Measurements from ENCODE around the gene HSPA12B. TPM values are rescaled to one million over a fixed set of nuclear protein-coding genes. Genes with fewer than 3 reads are reported as not detected.

Gene HSPA12B
- total and polyA plus RNA-seq, 5 experiments from 2014 or later = 0.05 to 0.07 TPM; not detected in 3

- Mint-ChIP-seq H3K9me3 (no peaks in the 10 kb centered on the region), H3K36me3 (no peaks in the 10 kb centered on the region), H3K4me3 (no peak overlapping the region), H3K27ac (no peak overlapping the region), H3K4me1 (peaks cover 0 to 3% (median 2%) of the 10 kb centered on the region in 4 donors), H3K27me3 (peaks cover 7 to 36% (median 21%) of the 10 kb centered on the region in 5 donors)
- no peak for ATAC-seq
- POLR2A ChIA-PET = interaction anchor here (0.7 kb wide), 1 partner anchor 111 kb away, joined by 4 read pairs; no protein-coding TSS in a partner anchor
- DNase-seq = no peak
These were observed 3.3 kb downstream of the HSPA12B start for GRCh38 chr20:3735768-3736167.

GRCh38 chr20:3738111-3739053 is 5.9 kb downstream of the HSPA12B start:
- POLR2A ChIA-PET = interaction anchor here (0.6 kb wide), 1 partner anchor 47 kb away, joined by 5 read pairs; no protein-coding TSS in a partner anchor
- H3K4me1 Mint-ChIP-seq = no peaks in the 10 kb centered on the region
- no peaks in the 10 kb centered on the region for H3K9me3 Mint-ChIP-seq
- peaks cover 3 to 16% (median 7%) of the 10 kb centered on the region in 5 donors for H3K27me3 Mint-ChIP-seq
- H3K36me3 Mint-ChIP-seq = no peaks in the 10 kb centered on the region
- H3K4me3 Mint-ChIP-seq = no peak overlapping the region
- peak overlapping the region in 1 of 10 donors; percentile 15 for H3K27ac Mint-ChIP-seq
- DNase-seq (no peak), ATAC-seq (no peak)

GRCh38 chr20:3739054-3739925 is 6.8 kb downstream of the HSPA12B start:
- H3K36me3 Mint-ChIP-seq = no peaks in the 10 kb centered on the region
- ATAC-seq = no peak
- no peaks in the 10 kb centered on the region for H3K9me3 Mint-ChIP-seq
- no peak overlapping the region for H3K4me3 Mint-ChIP-seq
- peaks cover 0 to 11% (median 4%) of the 10 kb centered on the region in 5 donors for H3K27me3 Mint-ChIP-seq
- peaks cover 0 to 2% (median 1%) of the 10 kb centered on the region in 4 donors for H3K4me1 Mint-ChIP-seq
- POLR2A ChIA-PET = no interaction called here
- DNase-seq = no peak
- no peak overlapping the region for H3K27ac Mint-ChIP-seq

GRCh38 chr20:3739926-3740451 is 7.5 kb downstream of the HSPA12B start:
- Mint-ChIP-seq H3K27ac (no peak overlapping the region), H3K27me3 (peaks cover 0 to 14% (median 4%) of the 10 kb centered on the region in 5 donors), H3K9me3 (peaks cover 0 to 2% (median 0%) of the 10 kb centered on the region in 9 donors), H3K4me1 (peaks cover 4 to 8% (median 8%) of the 10 kb centered on the region in 4 donors), H3K36me3 (no peaks in the 10 kb centered on the region), H3K4me3 (no peak overlapping the region)
- POLR2A ChIA-PET = interaction anchor here (0.5 kb wide), 1 partner anchor 143 kb away, joined by 4 read pairs; no protein-coding TSS in a partner anchor
- ATAC-seq = no peak
- no peak for DNase-seq

GRCh38 chr20:3740615-3741301 is 8.3 kb downstream of the HSPA12B start:
- H3K27ac Mint-ChIP-seq = no peak overlapping the region
- ATAC-seq (no peak), DNase-seq (no peak)
- H3K4me3 Mint-ChIP-seq = no peak overlapping the region
- peaks cover 0 to 2% (median 0%) of the 10 kb centered on the region in 9 donors for H3K9me3 Mint-ChIP-seq
- H3K27me3 Mint-ChIP-seq = peaks cover 0 to 20% (median 4%) of the 10 kb centered on the region in 5 donors
- H3K36me3 Mint-ChIP-seq = no peaks in the 10 kb centered on the region
- peaks cover 8 to 15% (median 12%) of the 10 kb centered on the region in 4 donors for H3K4me1 Mint-ChIP-seq
- POLR2A ChIA-PET = interaction anchor here (0.6 to 0.8 kb wide), 2 partner anchors 320 to 500 kb away, joined by 3 to 4 read pairs; no protein-coding TSS in a partner anchor

GRCh38 chr20:3741836-3742458 is 9.5 kb downstream of the HSPA12B start:
- Mint-ChIP-seq H3K36me3 (no peaks in the 10 kb centered on the region), H3K27me3 (peaks cover 0 to 28% (median 4%) of the 10 kb centered on the region in 5 donors), H3K9me3 (peaks cover 0 to 2% (median 0%) of the 10 kb centered on the region in 9 donors), H3K4me1 (peaks cover 8 to 15% (median 12%) of the 10 kb centered on the region in 4 donors), H3K27ac (no peak overlapping the region), H3K4me3 (no peak overlapping the region)
- DNase-seq (no peak), ATAC-seq (no peak)
- POLR2A ChIA-PET = interaction anchor here (0.8 kb wide), 1 partner anchor 499 kb away, joined by 3 read pairs; no protein-coding TSS in a partner anchor

GRCh38 chr20:3743251-3743650 is 10.8 kb downstream of the HSPA12B start:
- POLR2A ChIA-PET = no interaction called here
- Mint-ChIP-seq H3K27me3 (peaks cover 0 to 36% (median 4%) of the 10 kb centered on the region in 5 donors), H3K9me3 (peaks cover 0 to 2% (median 0%) of the 10 kb centered on the region in 9 donors), H3K4me1 (peaks cover 8 to 15% (median 12%) of the 10 kb centered on the region in 4 donors), H3K27ac (peak overlapping the region in 1 of 10 donors; percentile 26), H3K4me3 (peak overlapping the region in 1 of 10 donors; percentile 11), H3K36me3 (no peaks in the 10 kb centered on the region)
- ATAC-seq (no peak), DNase-seq (no peak)

GRCh38 chr20:3744037-3744436 is 11.6 kb downstream of the HSPA12B start:
- H3K27ac Mint-ChIP-seq = peak overlapping the region in 1 of 10 donors; percentile 15
- no peaks in the 10 kb centered on the region for H3K36me3 Mint-ChIP-seq
- POLR2A ChIA-PET = no interaction called here
- peak overlapping the region in 4 of 10 donors; percentile 11 to 79 (median 67) for H3K4me3 Mint-ChIP-seq
- H3K9me3 Mint-ChIP-seq = peaks cover 0 to 2% (median 0%) of the 10 kb centered on the region in 9 donors
- DNase-seq = no peak
- H3K27me3 Mint-ChIP-seq = peaks cover 0 to 36% (median 4%) of the 10 kb centered on the region in 5 donors
- ATAC-seq = no peak
- H3K4me1 Mint-ChIP-seq = peaks cover 8 to 15% (median 12%) of the 10 kb centered on the region in 4 donors

GRCh38 chr20:3744806-3745685 is 12.6 kb downstream of the HSPA12B start:
- POLR2A ChIA-PET = interaction anchor here (1.0 kb wide), 1 partner anchor 24 kb away, joined by 3 read pairs; no protein-coding TSS in a partner anchor
- peak overlapping the region in 2 of 10 donors; percentile 20 to 72 for H3K27ac Mint-ChIP-seq
- H3K9me3 Mint-ChIP-seq = peaks cover 0 to 2% (median 0%) of the 10 kb centered on the region in 9 donors

GRCh38 chr20:3745686-3746173 is 13.2 kb downstream of the HSPA12B start:
- peaks cover 8 to 15% (median 12%) of the 10 kb centered on the region in 4 donors for H3K4me1 Mint-ChIP-seq
- no peaks in the 10 kb centered on the region for H3K36me3 Mint-ChIP-seq
- POLR2A ChIA-PET = interaction anchor here (1.0 kb wide), 1 partner anchor 23 kb away, joined by 3 read pairs; no protein-coding TSS in a partner anchor
- DNase-seq (no peak), ATAC-seq (no peak)
- peak overlapping the region in 4 of 10 donors; percentile 30 to 75 (median 51) for H3K4me3 Mint-ChIP-seq
- peaks cover 0 to 34% (median 4%) of the 10 kb centered on the region in 5 donors for H3K27me3 Mint-ChIP-seq
- H3K9me3 Mint-ChIP-seq = peaks cover 0 to 2% (median 0%) of the 10 kb centered on the region in 9 donors
- H3K27ac Mint-ChIP-seq = peak overlapping the region in 1 of 10 donors; percentile 8

More at GRCh38 chr20:3744806-3745685, 12.6 kb downstream of the HSPA12B start:
- no peaks in the 10 kb centered on the region for H3K36me3 Mint-ChIP-seq
- H3K4me1 Mint-ChIP-seq = peaks cover 8 to 15% (median 12%) of the 10 kb centered on the region in 4 donors
- DNase-seq (peak; percentile 45 to 83 (median 66)), ATAC-seq (peak; percentile 80)
- peaks cover 0 to 36% (median 4%) of the 10 kb centered on the region in 5 donors for H3K27me3 Mint-ChIP-seq
- H3K4me3 Mint-ChIP-seq = peak overlapping the region; percentile 57 to 84 (median 70)

Data from naive thymus-derived CD8-positive, alpha-beta T cell (primary cell).